ENCODE results near the gene PHETA1.

GRCh38 chr12:111404362-111405148 lies 35.7 kb upstream of the PHETA1 start:
- no peak for TF ChIP-seq CTCF (conservative IDR thresholded peaks at IDR 0.05; ENCODE audit: low read length)
- no peak for TF ChIP-seq EZH2phosphoT487 (IDR thresholded peaks at IDR 0.05; ENCODE audit: borderline replicate concordance)

Measured in Loucy (cell line).